Activated CD8-positive, alpha-beta memory T cell treated with anti-CD3 and anti-CD28 coated beads for 48 hours (primary cell): ENCODE results near the gene LAMC3.
A peak's percentile ranks its signal among the peaks of the same experiment; 100 is the strongest.
"Not testable (repeated sequence)": the region's sequence is repeated elsewhere in the genome, so short reads cannot be mapped to it uniquely, and the experiment has no call there.

Source experiments
- DNase-seq, 3 experiments: peaks; one replicate each; pipeline ENCODE4 v3.0.0-alpha.2; 2020; ENCODE audit warnings: low read depth in 2 of 3, low spot score in 2 of 3

Gene LAMC3

GRCh38 chr9:130991778-130992681, 16.9 kb upstream of the LAMC3 start:
- no peak for DNase-seq

GRCh38 chr9:130992682-130993032, 16.3 kb upstream of the LAMC3 start:
- no peak for DNase-seq

DNA sequence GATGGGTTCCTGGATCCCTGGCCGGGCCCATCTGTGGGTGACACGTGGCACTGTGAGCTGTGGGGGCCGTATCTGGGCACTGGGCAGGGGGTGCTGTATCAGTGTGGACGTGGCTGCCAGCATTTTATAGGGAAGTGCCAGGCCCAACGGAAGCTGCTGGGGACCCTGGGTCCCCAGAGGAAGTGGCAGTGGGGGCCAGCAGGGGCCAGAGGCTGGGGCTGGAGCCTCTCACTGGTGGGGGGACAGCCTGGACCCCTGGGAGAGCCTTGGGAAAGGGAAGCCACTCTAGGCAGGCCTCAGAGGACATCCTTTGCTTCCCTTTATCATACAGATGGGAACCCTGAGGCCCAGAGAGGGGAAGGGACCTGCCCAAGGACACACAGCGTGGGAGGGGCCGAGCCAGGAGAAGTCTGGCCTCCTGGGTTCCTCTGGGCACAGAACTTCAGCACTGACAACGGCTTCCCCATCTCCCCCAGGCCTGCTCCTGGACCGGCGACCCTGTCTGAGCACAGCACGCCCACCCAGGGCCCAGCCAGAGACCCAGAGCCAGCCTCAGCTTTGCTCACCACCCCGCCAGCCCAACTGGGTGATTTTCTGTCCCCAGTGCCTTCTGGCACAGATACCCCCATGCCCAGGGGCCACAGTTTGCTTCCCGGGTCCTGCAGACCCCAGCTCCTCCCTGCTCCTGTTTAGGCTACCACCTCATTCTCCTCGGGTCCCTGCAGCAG, 15.5 kb upstream of the LAMC3 start:
- no peak for DNase-seq

DNA sequence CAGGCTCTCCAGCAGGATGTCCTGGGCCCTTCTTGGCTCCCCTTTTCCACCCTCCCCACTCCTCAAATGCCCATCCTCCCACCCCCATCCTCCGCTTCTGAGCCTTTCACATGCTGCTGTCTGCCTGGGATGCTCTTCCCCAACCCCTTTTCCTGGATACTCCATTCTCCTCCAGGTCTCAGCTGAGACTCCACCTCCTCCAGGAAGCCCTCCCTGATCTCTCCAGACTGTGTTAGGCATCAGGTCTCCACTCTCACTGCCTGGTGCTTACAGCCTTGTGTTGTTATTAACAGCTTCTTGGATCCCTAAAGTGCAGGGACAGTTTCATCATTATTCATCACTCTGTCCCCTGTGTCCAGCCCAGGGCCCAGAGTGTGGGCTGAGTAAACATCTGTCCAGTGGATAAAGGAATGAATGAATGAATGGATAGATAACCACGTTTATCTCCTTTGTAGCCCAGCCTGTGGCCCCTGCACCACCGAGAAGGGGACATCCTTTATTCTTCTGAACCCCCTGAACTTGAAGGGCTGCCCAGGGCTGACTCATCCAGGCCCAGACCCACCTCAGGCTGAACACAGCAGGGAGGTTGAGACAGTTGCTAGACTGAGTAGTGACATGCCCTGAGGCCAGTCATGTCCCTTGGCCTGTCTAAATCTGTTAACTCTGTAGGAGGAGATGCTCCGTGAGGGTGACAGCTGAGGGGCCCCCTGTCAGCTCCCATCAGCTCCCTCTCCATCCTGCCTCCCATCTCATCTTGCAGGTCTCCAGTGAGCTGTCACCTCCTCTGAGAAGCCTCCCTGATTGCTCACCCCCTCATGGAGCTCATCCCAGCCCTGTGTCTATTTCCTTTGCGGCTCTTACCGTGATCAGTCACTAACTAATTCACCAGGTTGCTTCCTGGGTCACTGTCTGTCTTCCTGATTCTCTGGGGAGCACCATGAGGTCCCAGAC, 14.6 kb upstream of the LAMC3 start:
- DNase-seq: no peak

DNA sequence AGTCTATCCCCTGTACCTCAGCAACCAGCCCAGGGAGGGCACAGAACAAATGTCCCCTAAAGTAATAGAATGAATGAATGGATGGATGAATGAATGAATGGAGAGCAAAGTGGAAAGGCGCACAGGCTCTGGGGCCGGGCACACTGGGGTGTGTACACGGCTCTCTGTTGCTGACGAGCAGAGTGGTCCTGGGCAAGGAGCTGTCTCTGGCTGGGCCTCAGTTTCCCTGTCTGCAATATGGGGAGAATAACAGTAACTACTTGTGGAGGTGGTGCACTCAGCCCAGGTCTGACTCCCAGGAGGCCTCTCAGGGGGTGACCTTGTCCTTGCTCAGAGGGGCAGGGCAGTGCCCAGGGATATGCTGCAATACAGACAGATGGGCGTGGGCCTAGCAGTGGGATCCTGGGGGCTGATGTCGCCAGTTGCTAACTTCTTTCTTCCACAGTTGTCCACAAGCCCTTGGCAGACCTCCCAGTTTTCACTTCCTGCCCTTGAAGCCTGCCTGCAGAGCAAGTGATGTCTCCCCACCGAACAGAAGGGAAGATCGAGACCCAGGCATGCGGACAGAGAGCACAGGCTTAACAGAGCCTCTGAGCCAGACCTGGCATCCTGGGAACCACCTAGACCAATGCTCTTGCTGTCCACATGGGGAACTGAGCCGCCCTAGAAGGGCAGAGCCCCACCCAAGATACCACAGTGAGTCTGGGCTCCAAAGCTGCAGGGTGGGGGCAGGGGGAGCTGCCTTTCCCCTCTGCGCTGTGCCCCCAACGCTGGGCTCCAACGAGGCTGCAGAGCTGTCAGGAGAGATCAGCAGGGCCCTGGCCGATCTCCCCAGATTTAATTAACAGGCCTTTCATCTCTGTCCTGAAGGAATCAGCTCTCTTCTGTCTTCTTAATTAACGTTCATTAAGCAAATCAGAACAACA, 13.6 kb upstream of the LAMC3 start:
- DNase-seq: no peak

DNA sequence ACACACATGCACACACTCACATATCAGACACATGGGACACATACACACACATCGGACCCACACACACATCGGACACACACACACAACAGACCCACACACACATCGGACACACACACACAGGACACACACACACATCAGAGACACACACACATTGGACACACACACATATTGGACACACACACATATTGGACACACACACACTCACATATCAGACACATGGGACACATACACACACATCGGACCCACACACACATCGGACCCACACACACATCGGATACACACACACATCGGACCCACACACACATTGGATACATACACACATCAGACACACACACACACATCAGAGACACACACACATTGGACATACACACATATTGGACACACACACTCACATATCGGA, 12.8 kb upstream of the LAMC3 start:
- DNase-seq: no peak

DNA sequence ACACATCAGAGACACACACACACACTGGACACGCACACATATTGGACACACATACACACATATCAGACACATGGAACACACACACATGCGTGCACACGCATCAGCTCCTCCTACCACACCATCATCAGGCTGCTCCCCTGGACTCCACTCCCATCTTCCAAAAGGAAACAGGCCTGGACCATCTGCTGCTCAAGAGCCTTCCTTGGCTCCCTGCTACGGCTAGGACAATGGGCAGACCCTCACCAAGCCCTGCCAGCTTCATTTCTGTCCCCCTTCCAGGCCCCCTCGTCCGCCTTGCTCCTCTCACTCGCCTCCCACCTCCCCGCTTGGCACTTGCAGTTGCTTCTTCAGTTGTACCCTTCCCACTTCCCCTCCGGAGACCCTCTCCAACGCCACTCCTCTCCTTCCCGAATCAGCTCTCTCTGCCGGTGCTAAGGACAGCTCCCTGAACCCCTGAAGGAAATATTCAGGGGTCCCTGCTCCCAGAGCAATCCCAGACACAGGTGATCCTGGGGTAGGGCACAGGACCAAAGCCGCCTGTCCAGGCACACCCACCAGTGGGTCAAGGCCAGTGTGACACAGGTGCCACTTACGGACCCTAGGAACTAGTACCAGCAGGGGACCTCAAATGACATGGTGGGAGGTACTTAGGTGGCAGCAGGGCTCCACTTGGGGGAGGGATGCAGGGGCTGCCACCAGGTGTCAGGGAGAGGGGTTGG, 12.1 kb upstream of the LAMC3 start:
- DNase-seq: no peak

DNA sequence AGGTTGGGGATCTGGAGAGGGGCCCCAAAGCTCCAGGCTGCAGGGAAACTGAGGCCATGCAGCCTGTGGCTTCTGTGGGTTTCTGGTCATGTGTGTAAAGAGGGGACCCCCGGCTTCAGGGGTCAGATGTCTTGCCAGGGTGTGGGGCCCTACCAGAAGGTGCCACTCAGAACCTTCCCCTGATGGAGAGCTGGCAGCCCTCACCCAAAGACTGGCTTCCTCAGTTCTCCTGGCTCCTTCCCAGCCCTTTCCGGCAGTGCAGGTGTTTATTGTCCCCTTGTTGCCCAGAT, 11.6 kb upstream of the LAMC3 start:
- DNase-seq: no peak

DNA sequence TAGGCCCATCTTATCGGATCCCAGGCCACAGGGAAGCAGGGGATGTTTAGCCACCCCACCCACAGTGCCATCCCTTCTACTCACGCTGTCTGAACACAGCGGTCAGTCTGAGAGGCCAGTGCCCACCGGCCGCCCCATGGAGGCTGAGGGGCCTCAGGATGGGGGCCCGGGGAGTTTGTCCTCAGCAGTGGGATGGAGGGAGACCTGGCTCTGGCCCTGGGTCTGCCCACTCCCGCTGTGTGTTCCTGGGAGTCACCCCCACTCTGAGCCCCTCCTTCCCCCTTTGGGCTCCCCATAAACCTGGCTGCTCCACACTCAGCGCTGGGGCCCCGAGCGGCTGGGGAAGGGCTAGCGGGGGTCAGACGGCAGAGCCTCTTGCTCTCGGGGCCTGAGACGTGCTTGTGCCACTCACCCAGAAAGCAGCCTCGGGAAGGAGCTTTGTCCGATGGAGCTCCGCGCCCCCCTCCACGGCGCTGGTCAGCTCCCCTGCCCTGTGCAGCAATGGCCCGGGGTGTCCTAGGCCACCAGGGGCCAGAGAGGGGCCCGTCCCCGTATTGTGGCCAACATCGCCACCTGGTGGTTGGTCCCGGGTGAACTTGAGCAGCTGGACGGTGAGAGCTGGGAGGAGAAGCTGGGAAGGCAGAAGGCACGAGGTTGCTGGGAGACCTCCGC, 10.9 kb upstream of the LAMC3 start:
- DNase-seq: peak; percentile 14 to 44 (median 19)

DNA sequence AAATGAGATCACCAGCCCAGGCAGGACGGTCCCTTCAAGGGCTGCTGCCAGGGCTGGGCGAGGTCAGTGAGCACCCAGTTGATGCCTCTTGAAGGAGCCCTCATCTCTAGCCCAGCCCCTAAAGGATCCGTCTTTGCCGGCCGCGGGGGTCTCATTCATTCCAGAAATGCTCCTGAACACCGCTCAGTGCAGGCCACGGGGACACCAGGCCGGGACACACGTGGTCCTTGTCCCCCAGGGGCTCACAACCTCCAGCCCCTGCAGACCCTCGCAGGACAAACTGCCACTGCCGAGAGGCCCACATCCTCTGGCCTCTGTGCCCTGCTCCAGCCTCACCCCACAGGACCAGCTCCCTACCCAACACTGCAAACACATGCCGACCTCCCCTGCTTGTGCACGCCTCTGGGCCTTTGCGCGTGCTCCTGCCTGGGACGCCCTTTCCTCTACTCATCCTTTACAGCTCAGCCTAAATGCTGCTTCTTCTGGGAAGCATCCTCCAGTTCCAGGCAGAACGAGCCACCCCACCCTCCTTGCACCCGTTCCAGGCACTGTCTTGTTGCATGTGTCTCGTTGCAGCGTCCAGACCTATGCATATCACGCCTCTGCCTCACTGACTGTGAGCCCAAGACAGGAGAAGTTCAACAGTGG, 10.3 kb upstream of the LAMC3 start:
- DNase-seq: no peak

DNA sequence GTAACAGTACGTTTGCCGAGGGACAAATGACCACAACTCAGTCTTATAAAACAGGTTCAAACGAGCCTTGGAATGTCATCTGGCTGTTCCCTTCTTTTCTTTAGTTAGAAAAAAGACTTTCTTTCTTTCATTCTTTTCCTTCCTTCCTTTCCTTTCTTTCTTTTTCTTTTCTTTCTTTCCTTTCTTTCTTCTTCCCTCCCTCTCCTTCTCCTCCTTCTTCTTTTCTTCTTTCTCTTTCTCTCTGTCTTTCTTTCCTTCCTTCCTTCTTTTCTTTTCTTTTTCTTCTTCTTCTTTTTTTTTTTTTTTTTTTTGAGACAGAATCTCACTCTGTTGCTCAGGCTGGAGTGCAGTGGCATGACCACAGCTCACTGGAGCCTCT, 9.7 kb upstream of the LAMC3 start:
- no peak for DNase-seq

DNA sequence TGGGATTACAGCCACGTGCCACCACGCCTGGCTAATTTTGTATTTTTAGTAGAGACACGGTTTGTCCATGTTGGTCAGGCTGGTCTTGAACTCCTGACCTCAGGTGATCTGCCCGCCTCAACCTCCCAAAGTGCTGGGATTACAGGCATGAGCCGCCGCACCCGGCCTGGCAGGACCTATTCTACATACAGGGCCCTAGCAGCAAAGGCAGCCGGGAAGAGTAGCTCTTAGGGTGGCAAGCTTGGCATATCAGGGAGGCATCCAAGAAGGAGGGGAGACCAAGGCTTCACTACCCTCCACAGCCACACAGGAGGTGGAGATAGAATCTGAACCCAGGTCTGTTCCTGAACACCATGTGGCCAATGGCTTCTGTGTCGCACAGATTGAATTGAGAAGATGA, 8.4 kb upstream of the LAMC3 start:
- DNase-seq: not testable (repeated sequence)

DNA sequence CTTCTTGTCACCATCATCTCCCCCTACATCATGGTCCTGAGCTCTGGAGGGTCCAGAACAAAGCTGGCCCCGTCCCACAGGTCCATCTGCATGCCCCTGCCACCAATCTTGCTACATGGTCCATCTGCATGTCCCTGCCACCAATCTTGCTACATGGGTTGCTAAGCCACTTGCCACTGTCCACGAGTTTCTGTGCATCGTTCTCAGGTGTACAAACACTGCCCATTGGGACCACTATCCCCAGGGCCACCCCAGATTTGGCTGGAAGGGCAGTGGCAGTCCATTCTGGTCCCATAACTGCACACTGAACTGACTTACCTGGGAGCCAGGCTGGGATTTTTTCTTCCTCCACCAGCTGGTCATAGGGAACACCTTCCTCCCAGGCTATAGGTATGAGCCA, 8.0 kb upstream of the LAMC3 start:
- no peak for DNase-seq

- no peak for DNase-seq
Measured at GRCh38 chr9:131001990-131002389, 7.0 kb upstream of the LAMC3 start.

DNA sequence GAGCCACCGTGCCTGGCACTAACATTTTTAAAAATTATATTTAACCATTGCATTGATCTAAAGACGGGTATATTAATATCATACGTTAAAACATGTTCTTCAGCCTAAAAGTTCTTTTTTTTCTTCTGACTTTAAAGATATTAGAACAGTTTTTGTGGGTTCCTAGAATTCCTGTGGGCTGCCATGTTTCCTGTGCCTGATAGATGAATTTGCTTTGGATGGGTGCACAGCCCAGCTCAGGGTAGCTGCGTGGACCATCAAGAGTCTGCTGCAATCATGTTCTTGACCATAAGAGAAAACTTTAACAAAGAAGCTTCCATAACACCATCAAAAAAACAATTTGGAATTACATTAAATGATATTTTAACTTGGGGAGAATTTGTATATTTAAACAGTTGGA, 2.4 kb upstream of the LAMC3 start:
- DNase-seq: no peak

GRCh38 chr9:131008086-131008485, 888 bp upstream of the LAMC3 start:
- no peak for DNase-seq

GRCh38 chr9:131008563-131008908, 438 bp upstream of the LAMC3 start:
- DNase-seq: no peak

- no peak for DNase-seq
Measured at GRCh38 chr9:131010482-131011273, 1.7 kb downstream of the LAMC3 start.
